AG09319 (cell line): ENCODE data around the gene PDE4B.
"Not testable (repeated sequence)": the region's sequence is repeated elsewhere in the genome, so short reads cannot be mapped to it uniquely, and the experiment has no call there.

Source experiments
- DNase-seq: peaks from one replicate; pipeline ENCODE4 v3.0.0-alpha.2; 2010; ENCODE audit warnings: low read depth; ENCODE audit errors: extremely low read depth
- TF ChIP-seq, protein P1 (sequence below): IDR thresholded peaks from 2 replicates; pipeline ENCODE4 v1.5.1; 2011; ENCODE audit warnings: low read depth, mild to moderate bottlenecking, inconsistent platforms, low read length, moderate library complexity

PDE4B gene

DNA sequence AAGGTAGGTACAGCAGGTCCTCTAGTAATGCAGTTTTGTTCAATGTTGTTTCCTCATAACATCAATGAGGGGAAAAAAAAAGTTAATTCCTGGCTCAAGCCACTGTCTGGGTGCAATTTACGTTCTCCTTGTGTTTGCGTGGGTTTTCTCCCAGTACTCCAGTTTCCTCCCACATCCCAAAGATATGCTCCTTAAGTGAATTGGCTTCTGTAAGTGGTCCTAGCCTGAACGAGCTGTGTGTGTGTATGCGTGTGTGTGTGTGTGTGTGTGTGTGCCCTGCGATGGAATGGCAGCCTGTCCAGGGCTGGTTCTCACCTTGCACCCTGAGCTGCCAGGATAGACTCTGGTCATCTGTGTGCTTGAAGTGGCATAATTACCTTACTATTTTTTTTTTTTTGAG lies 332.0 kb downstream of the PDE4B start:
- DNase-seq, result no peak
- TF ChIP-seq, protein P1, sequence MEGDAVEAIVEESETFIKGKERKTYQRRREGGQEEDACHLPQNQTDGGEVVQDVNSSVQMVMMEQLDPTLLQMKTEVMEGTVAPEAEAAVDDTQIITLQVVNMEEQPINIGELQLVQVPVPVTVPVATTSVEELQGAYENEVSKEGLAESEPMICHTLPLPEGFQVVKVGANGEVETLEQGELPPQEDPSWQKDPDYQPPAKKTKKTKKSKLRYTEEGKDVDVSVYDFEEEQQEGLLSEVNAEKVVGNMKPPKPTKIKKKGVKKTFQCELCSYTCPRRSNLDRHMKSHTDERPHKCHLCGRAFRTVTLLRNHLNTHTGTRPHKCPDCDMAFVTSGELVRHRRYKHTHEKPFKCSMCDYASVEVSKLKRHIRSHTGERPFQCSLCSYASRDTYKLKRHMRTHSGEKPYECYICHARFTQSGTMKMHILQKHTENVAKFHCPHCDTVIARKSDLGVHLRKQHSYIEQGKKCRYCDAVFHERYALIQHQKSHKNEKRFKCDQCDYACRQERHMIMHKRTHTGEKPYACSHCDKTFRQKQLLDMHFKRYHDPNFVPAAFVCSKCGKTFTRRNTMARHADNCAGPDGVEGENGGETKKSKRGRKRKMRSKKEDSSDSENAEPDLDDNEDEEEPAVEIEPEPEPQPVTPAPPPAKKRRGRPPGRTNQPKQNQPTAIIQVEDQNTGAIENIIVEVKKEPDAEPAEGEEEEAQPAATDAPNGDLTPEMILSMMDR, result no peak

DNA sequence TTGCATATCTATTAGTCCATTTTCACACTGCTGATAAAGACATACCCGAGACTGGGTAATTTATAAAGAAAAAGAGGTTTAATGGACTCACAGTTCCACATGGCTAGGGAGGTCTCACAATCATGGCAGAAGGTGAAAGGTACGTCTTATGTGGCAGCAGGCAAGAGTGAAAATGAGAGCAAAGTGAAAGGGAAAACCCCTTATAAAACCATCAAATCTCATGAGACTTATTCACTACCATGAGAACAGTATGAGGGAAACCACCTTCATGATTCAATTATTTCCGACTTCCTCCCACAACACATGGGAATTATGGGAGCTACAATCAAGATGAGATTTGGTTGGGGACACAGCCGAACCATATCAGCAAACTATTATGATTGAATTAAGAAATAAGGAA lies 335.9 kb downstream of the PDE4B start:
- not testable (repeated sequence) for DNase-seq

DNA sequence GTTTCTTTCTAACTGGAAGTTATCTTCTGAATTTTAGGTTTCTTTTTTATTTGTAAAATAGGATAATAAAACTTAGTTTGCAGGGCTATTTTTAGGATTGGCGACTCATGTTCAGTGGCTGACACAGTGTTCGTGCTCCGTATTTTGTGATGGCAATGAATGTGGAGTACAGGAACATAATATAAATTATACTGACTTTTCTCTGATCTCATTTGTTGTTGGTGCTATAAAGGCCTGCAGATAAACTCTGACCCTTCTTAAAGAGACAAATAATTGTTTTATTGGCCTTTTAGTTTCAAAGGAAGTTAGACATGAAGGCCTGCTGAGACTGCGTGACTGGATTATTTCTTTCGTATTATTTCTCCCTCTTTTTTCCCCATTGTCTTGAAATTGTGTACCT lies 339.6 kb downstream of the PDE4B start:
- TF ChIP-seq, protein P1, result no peak
- no peak for DNase-seq

DNA sequence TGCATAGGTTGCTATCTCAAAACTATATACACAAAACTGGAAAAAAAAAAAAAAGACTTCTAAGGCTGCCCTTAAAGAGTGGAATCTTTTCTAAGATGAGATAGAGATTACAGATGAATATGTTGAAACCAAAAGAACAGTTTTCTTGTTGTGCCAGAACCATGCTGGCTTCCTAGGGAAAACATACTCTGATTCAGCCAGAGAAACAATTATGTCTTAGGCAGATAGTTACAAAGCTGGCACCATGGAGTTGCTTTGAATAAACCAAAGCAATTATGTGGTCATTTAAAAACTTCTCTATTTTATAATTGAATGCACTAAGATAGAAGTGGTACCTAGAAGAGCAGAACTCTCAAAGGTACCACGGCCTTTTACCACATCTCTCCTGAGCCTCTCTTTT lies 341.3 kb downstream of the PDE4B start:
- DNase-seq, result no peak
- TF ChIP-seq, protein P1, result no peak

DNA sequence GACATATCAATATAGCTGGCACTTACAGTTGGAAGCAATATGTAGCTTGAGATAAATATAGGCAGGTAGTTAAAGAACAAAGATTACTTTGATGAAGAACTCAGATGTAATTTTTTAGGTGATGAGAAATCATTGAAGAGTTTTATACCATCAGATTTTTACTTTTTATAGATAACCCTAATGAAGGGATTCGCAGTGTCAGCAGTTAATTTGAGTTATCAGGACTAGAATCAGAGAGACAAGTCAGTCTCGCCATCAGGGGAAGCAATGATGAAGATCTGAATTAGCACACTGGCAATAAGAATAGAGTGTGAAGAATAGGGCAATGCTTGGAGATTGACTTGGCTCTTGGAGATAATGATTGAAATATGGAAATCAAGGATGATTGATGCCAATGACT lies 342.5 kb downstream of the PDE4B start:
- no peak for DNase-seq
- TF ChIP-seq, protein P1, result no peak

DNA sequence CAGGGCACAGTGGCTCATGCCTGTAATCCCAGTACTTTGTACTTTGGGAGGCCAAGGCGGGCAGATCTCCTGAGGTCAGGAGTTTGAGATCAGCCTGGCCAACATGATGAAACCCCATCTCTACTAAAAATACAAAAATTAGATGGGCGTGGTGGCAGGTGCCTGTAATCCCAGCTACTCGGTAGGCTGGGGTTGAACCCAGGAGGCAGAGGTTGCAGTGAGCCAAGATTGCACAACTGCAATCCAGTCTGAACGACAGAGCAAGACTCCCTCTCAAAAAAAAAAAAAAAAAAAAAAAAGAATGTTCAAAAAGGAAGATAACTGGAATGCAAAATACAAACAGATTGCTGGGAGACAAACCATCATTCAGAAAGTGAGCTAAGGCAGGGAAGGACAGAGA lies 343.7 kb downstream of the PDE4B start:
- DNase-seq, result not testable (repeated sequence)

DNA sequence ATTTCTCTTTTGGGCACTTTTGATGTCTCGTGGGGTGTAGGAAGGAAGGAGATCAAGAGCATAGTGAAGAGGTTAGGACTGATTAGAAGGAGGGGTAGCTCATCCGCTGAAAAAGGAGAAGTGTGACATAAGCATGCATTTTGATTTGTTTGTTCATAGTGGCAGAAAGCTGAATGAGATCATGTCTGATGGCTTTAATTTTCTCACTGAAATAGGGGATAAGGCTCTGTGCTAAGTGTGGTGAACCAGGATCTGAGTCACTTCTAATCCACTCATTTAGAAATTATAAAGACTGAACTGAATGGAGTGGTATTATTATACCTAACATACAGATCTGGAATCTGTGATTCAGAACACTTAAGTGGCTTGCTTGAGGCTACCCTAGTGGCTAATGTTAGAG lies 344.5 kb downstream of the PDE4B start:
- TF ChIP-seq, protein P1, result no peak

DNA sequence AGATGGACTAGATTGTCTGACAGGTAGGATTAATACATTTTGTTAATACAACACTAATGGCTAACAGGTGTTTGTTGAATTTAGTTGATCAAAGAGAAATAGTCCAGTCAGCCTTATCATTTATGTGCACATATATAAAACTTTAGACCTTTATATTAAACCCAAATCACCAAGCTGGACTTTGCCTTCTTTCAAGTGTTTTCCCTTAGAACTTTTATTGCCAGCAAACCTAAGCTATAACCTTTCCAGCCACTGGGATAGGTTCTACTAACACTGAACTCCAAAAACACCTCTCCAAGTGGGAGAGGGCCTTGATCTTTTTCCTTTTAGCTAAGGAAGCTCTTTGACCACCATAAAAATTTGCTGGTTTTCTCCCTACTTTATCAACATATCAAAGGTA lies 345.9 kb downstream of the PDE4B start:
- no peak for DNase-seq
- TF ChIP-seq, protein P1, result no peak

More for the DNA sequence above, 344.5 kb downstream of the PDE4B start:
- DNase-seq, result no peak

DNA sequence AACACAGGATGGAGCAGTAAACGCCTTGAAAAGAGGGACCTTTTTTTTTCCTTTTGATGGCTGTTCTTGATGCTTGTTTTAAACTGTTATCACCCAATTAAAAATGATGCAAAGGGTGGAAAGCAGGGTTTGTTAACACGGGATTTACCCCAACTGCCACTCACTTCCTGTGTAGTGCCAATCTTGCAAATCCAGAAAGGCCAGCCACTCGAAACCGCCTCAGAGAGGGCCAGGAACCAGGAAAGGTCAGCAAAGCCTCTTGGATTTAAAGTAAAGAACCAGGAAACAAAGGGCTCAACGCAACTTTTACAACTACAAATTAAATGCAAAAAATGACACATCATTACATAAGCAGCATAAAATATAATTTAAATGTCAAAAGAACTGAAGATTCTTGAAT lies 347.4 kb downstream of the PDE4B start:
- TF ChIP-seq, protein P1, result no peak
- no peak for DNase-seq
